H1 (cell line): ENCODE results near the gene FRMPD4. TPM values are rescaled to one million over a fixed set of nuclear protein-coding genes. Genes with fewer than 3 reads are reported as not detected.

Experiments
- CTCF ChIA-PET: fragments of 300-600 bp; sonication (Branson Sonifier 250); formaldehyde crosslinking; loops from one replicate; lab custom pipeline; 2021; ENCODE audit not compliant: partially characterized antibody; lab: Charles Lee
- POLR2A ChIA-PET: fragments of 300-600 bp; sonication (Branson Sonifier 250); formaldehyde crosslinking; loops from one replicate; lab custom pipeline; 2021; ENCODE audit warnings: inconsistent platforms; ENCODE audit not compliant: partially characterized antibody; lab: Charles Lee
- DNase-seq, 2 experiments: peaks; one replicate each; pipeline versions ENCODE4 v3.0.0 to v3.0.0-alpha.2; 2010 to 2022; ENCODE audit warnings: low spot score in 2 of 2, low read depth in 1 of 2, mixed read lengths in 1 of 2
- FAIRE-seq: peaks from 2 replicates; lab custom pipeline; 2011; peaks lifted over from hg19 to GRCh38; lab: Jason Lieb, UNC
- H2AFZ ChIP-seq: 2 replicates; pipeline ENCODE4 v1.8.1; 2012; ENCODE audit warnings: low read length, inconsistent platforms
- H2AK5ac ChIP-seq: 2 replicates; pipeline ENCODE4 v1.6.1; 2013; ENCODE audit warnings: low read depth, low read length
- H2BK120ac ChIP-seq: replicated peaks from 2 replicates; pipeline ENCODE3; 2013; ENCODE audit warnings: low read depth, low read length, inconsistent platforms
- H2BK12ac ChIP-seq: 2 replicates; pipeline ENCODE4 v1.6.1; 2013; ENCODE audit warnings: low read depth, low read length
- H2BK15ac ChIP-seq: 2 replicates; pipeline ENCODE4 v1.6.1; 2013; ENCODE audit warnings: low read length
- H2BK20ac ChIP-seq: 2 replicates; pipeline ENCODE4 v1.6.1; 2013; ENCODE audit warnings: low read length
- H2BK5ac ChIP-seq: 2 replicates; pipeline ENCODE4 v1.6.1; 2013; ENCODE audit warnings: low read depth, low read length
- H3K14ac ChIP-seq: 2 replicates; pipeline ENCODE4 v1.6.1; 2013; ENCODE audit warnings: inconsistent platforms; ENCODE audit not compliant: insufficient read length
- H3K18ac ChIP-seq: 2 replicates; pipeline ENCODE4 v1.6.1; 2013; ENCODE audit warnings: low read length; ENCODE audit errors: extremely low read depth
- H3K23ac ChIP-seq: 2 replicates; pipeline ENCODE4 v1.6.1; 2013; ENCODE audit warnings: inconsistent platforms; ENCODE audit not compliant: insufficient read length
- H3K23me2 ChIP-seq: 2 replicates; pipeline ENCODE4 v1.6.1; 2013; ENCODE audit warnings: low read depth, low read length
- H3K27ac ChIP-seq: 2 replicates; pipeline ENCODE4 v1.6.1; 2011; ENCODE audit warnings: low read depth, low read length, inconsistent platforms
- H3K27me3 ChIP-seq, 4 experiments: replicated peaks in 1 of 4; 1 replicate in 1 of 4; 2 replicates in 3 of 4; pipeline versions ENCODE4 v1.6.1 to v1.8.1; 2011 to 2013; ENCODE audit warnings: low read length in 3 of 4, mild to moderate bottlenecking in 3 of 4, inconsistent platforms in 2 of 4, mixed read lengths in 2 of 4, moderate library complexity in 1 of 4; ENCODE audit not compliant: control insufficient read depth in 3 of 4, insufficient read depth in 3 of 4; ENCODE audit errors: extremely low read depth in 1 of 4
- H3K36me3 ChIP-seq, 4 experiments: 2 replicates each; pipeline versions ENCODE4 v1.6.1 to v1.8.1; 2011 to 2013; ENCODE audit warnings: mild to moderate bottlenecking in 4 of 4, low read length in 3 of 4, moderate library complexity in 2 of 4, control low read depth in 1 of 4, inconsistent platforms in 1 of 4; ENCODE audit not compliant: insufficient read depth in 4 of 4, control insufficient read depth in 2 of 4
- H3K4ac ChIP-seq: replicated peaks from 2 replicates; pipeline ENCODE3; 2013; ENCODE audit warnings: low read length, low read depth, mixed read lengths, inconsistent platforms; ENCODE audit not compliant: insufficient read length
- H3K4me1 ChIP-seq, 4 experiments: replicated peaks in 1 of 4; 1 replicate in 1 of 4; 2 replicates in 3 of 4; pipeline versions ENCODE4 v1.6.1 to v1.8.1; 2011 to 2013; ENCODE audit warnings: low read length in 3 of 4, inconsistent platforms in 2 of 4, mixed read lengths in 1 of 4; ENCODE audit not compliant: insufficient read depth in 4 of 4, control insufficient read depth in 3 of 4
- H3K4me2 ChIP-seq, 2 experiments: 2 replicates each; pipeline versions ENCODE4 v1.6.1 to v1.8.1; 2011 to 2013; ENCODE audit warnings: low read depth in 2 of 2, low read length in 2 of 2, control low read depth in 1 of 2, inconsistent platforms in 1 of 2, mild to moderate bottlenecking in 1 of 2; ENCODE audit not compliant: insufficient read depth in 1 of 2
- H3K4me3 ChIP-seq, 4 experiments: fragments of 200-600, 300-600 bp in 1 of 4; sonication (generic), shearing (Covaris generic), sonication (Bioruptor Twin) in 1 of 4; 2 replicates each; pipeline versions ENCODE4 v1.5.1 to v1.8.1; 2011 to 2016; ENCODE audit warnings: low read length in 4 of 4, low read depth in 3 of 4, control low read depth in 2 of 4, inconsistent platforms in 2 of 4, mild to moderate bottlenecking in 2 of 4, mixed read lengths in 1 of 4, moderate library complexity in 1 of 4; ENCODE audit not compliant: insufficient read depth in 2 of 4; ENCODE audit errors: extremely low read depth in 1 of 4
- H3K56ac ChIP-seq: replicated peaks from 2 replicates; pipeline ENCODE3; 2013; ENCODE audit warnings: low read depth, mild to moderate bottlenecking, mixed read lengths, low read length, inconsistent platforms; ENCODE audit not compliant: insufficient read length
- H3K79me1 ChIP-seq: 2 replicates; pipeline ENCODE4 v1.6.1; 2013; ENCODE audit warnings: low read depth, low read length, control low read depth
- H3K79me2 ChIP-seq, 2 experiments: 2 replicates each; pipeline versions ENCODE4 v1.6.1 to v1.8.1; 2012 to 2013; ENCODE audit warnings: low read length in 2 of 2, mild to moderate bottlenecking in 2 of 2, inconsistent platforms in 1 of 2; ENCODE audit not compliant: insufficient read depth in 2 of 2, control insufficient read depth in 1 of 2
- H3K9ac ChIP-seq, 4 experiments: replicated peaks in 1 of 4; 1 replicate in 1 of 4; 2 replicates in 3 of 4; pipeline versions ENCODE4 v1.6.1 to v1.8.1; 2011 to 2013; ENCODE audit warnings: low read depth in 3 of 4, low read length in 3 of 4, control low read depth in 2 of 4, mild to moderate bottlenecking in 2 of 4, moderate library complexity in 2 of 4, inconsistent platforms in 1 of 4; ENCODE audit errors: extremely low read depth in 1 of 4
- H3K9me3 ChIP-seq, 2 experiments: 2 replicates each; pipeline versions ENCODE4 v1.6.1 to v1.8.1; 2012 to 2013; ENCODE audit warnings: mild to moderate bottlenecking in 2 of 2, moderate library complexity in 2 of 2, control low read depth in 1 of 2, inconsistent platforms in 1 of 2, low read depth in 1 of 2, low read length in 1 of 2, mixed read lengths in 1 of 2; ENCODE audit not compliant: insufficient read depth in 2 of 2
- H4K20me1 ChIP-seq, 2 experiments: replicated peaks in 1 of 2; 2 replicates each; pipeline versions ENCODE3 to v1.8.1; 2011 to 2013; ENCODE audit warnings: inconsistent platforms in 2 of 2, low read length in 2 of 2, mild to moderate bottlenecking in 1 of 2; ENCODE audit not compliant: insufficient read depth in 2 of 2, control insufficient read depth in 1 of 2
- H4K5ac ChIP-seq: 2 replicates; pipeline ENCODE4 v1.6.1; 2013; ENCODE audit warnings: low read length, low read depth, mixed read lengths, inconsistent platforms; ENCODE audit not compliant: insufficient read length
- H4K8ac ChIP-seq: 2 replicates; pipeline ENCODE4 v1.8.0; 2013; ENCODE audit warnings: mild to moderate bottlenecking, moderate library complexity, low read length, inconsistent platforms; ENCODE audit not compliant: insufficient read depth; ENCODE audit errors: extremely low read depth
- H4K91ac ChIP-seq: replicated peaks from 2 replicates; pipeline ENCODE3; 2013; ENCODE audit warnings: low read length, mixed read lengths, inconsistent platforms; ENCODE audit not compliant: insufficient read length
- ASH2L ChIP-seq: fragments of 200-600, 300-600 bp; sonication (generic); IDR thresholded peaks from one replicate; pipeline ENCODE4 v1.7.1; 2017; ENCODE audit warnings: low read length
- CEBPB ChIP-seq: IDR thresholded peaks from 2 replicates; pipeline ENCODE4 v1.6.1; 2012; ENCODE audit warnings: low read depth, low read length
- KDM4A ChIP-seq: IDR thresholded peaks from one replicate; pipeline ENCODE4 v1.7.1; 2012; ENCODE audit warnings: low read depth, mild to moderate bottlenecking, moderate library complexity, low read length, inconsistent platforms; ENCODE audit not compliant: severe bottlenecking
- POLR2A ChIP-seq, 2 experiments: IDR thresholded peaks; 1 replicate in 1 of 2; 2 replicates in 1 of 2; pipeline ENCODE4 v1.6.1; 2011; ENCODE audit warnings: low read depth in 2 of 2, low read length in 2 of 2, mild to moderate bottlenecking in 2 of 2; ENCODE audit errors: control extremely low read depth in 1 of 2
- RXRA ChIP-seq: IDR thresholded peaks from 2 replicates; pipeline ENCODE4 v1.6.1; 2011; ENCODE audit warnings: low read depth, mild to moderate bottlenecking, low read length, moderate library complexity; ENCODE audit not compliant: insufficient read depth
- SIN3A ChIP-seq, 2 experiments: IDR thresholded peaks in 1 of 2; conservative IDR thresholded peaks in 1 of 2; 2 replicates each; pipeline ENCODE4 v1.6.1; 2011 to 2012; ENCODE audit warnings: low read length in 2 of 2, improper control_type of control experiment in 1 of 2, low read depth in 1 of 2, mild to moderate bottlenecking in 1 of 2
- SUZ12 ChIP-seq: fragments of 200-600 bp; sonication (generic); IDR thresholded peaks from 2 replicates; pipeline ENCODE4 v1.6.1; 2012; ENCODE audit warnings: mild to moderate bottlenecking, inconsistent platforms, low read length, moderate library complexity, mixed read lengths
- TAF1 ChIP-seq: IDR thresholded peaks from 2 replicates; pipeline ENCODE4 v1.6.1; 2011; ENCODE audit warnings: mild to moderate bottlenecking, low read depth, low read length
- TBP ChIP-seq: IDR thresholded peaks from 2 replicates; pipeline ENCODE4 v1.6.1; 2011; ENCODE audit warnings: low read depth, low read length, improper control_type of control experiment
- WGBS, 2 experiments: shearing (Covaris generic) in 1 of 2; methylation state at CpG; one replicate each; pipeline versions ENCODE4 v1.1.6 to v1.1.7; 2013 to 2015; ENCODE audit warnings: low lambda C conversion rate in 2 of 2, mixed read lengths in 2 of 2, inconsistent platforms in 1 of 2, low coverage in 1 of 2, missing lambda C conversion rate in 1 of 2; ENCODE audit not compliant: insufficient replicate concordance in 2 of 2, insufficient coverage in 1 of 2, insufficient read length in 1 of 2; ENCODE audit errors: extremely low coverage in 1 of 2, missing lambda C conversion rate in 1 of 2; 5-methylcytosine and 5-hydroxymethylcytosine counted together
- polyA plus RNA-seq, 7 experiments: library from polyadenylated mRNA; depleted of rRNA in 3 of 7; stranded (reverse) in 5 of 7; unstranded in 2 of 7; fragments of >200 nt in 5 of 7; fragments of 200-250 nt in 2 of 7; gene quantifications; 1 replicate in 5 of 7; 2 replicates in 1 of 7; 4 replicates in 1 of 7; pipeline versions ENCODE4 v1.2.1 to v1.2.3, GENCODE V29; 2011 to 2013; ENCODE audit warnings: missing spikeins in 2 of 7, mixed read lengths in 2 of 7
- total RNA-seq: library from RNA; stranded (reverse); fragmentation: NEBNext Ultra II Directional; extraction: Animal tissue kit (Norgen Biotek cat#: 25700); gene quantifications from 2 replicates; pipeline ENCODE4 v1.2.1, GENCODE V29; 2021

The FRMPD4 gene
- total and polyA plus RNA-seq, 2 of the 8 experiments (the other 6 are each of a cell fraction or from before 2014, with no cell fraction given) = 0.02 to 0.37 TPM

DNA sequence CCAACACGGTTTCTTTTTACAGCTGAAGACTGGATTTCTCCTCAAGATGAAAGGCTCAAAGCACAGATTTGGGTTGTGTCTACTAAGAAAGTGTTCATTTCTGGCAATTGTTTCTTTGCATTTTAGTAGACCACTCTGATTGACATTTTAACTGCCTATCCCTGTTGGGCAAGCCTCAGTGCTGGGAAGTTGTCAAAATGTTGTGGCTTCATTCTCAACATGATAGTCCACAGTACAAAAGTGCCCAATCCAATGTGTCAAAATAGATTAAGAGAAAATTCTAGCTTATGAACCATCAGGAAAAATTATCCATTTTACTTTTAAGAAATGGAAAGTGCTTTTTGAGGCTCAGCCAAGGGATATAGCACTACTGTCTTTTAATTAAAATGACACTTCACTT lies 329.0 kb downstream of the FRMPD4 start:
- FAIRE-seq (peak; percentile 68), DNase-seq (no peak)
- no peak overlapping the region for H3K4me2 ChIP-seq
- no peaks in the 10 kb centered on the region for H3K23me2 ChIP-seq
- CTCF ChIA-PET = interaction anchor here (1.6 kb wide), 1 partner anchor 304 kb away, joined by 3 read pairs; no protein-coding TSS in a partner anchor
- no peak overlapping the region for H2BK15ac ChIP-seq
- H3K27ac ChIP-seq = no peak overlapping the region
- H4K8ac ChIP-seq = no peak overlapping the region
- no peak overlapping the region for H2BK120ac ChIP-seq
- H2BK12ac ChIP-seq = no peak overlapping the region
- no peak overlapping the region for H3K4me3 ChIP-seq
- H3K9ac ChIP-seq = no peak overlapping the region
- no peak overlapping the region for H4K5ac ChIP-seq
- no peak overlapping the region for H2AFZ ChIP-seq
- H4K91ac ChIP-seq = no peak overlapping the region
- H3K23ac ChIP-seq = no peak overlapping the region
- H3K9me3 ChIP-seq = no peaks in the 10 kb centered on the region
- no peaks in the 10 kb centered on the region for H3K36me3 ChIP-seq
- no peaks in the 10 kb centered on the region for H3K27me3 ChIP-seq
- H2BK20ac ChIP-seq = no peak overlapping the region
- 100% methylated on average over 1 of the region's 1 CpG; no CpG with 5 or more reads in 1 of the 2 experiments for WGBS, 2 experiments
- TF ChIP-seq TAF1 (no peak), POLR2A (IDR thresholded peaks at IDR 0.05; ENCODE audit: control extremely low read depth in 1 of 2, low read depth in 2 of 2, low read length in 2 of 2) (no peak), SIN3A (conservative IDR thresholded peaks at IDR 0.05 in 1 of 2, IDR thresholded peaks at IDR 0.05 in 1 of 2; ENCODE audit: low read depth in 1 of 2, low read length in 2 of 2) (no peak), TBP (no peak), SUZ12 (no peak), KDM4A (no peak), CEBPB (no peak), RXRA (no peak), ASH2L (no peak)
- TF ChIP-seq, all 59 proteins: peak for 0
- Histone ChIP-seq H3K18ac (no peak overlapping the region), H3K79me2 (no peaks in the 10 kb centered on the region), H2AK5ac (no peak overlapping the region), H4K20me1 (no peaks in the 10 kb centered on the region), H3K56ac (no peak overlapping the region), H3K14ac (no peak overlapping the region), H3K79me1 (no peaks in the 10 kb centered on the region), H3K4ac (no peak overlapping the region), H2BK5ac (no peak overlapping the region), H3K4me1 (no peaks in the 10 kb centered on the region)
- POLR2A ChIA-PET = no interaction called here
